KOPT-K1 (cell line): ENCODE measurements around the gene NUTM2D.
"Not testable (repeated sequence)": the region's sequence is repeated elsewhere in the genome, so short reads cannot be mapped to it uniquely, and the experiment has no call there.

Source experiments
- H3K27ac ChIP-seq: fragments of 200-600 bp; sonication (generic); 2 replicates; pipeline ENCODE4 v1.5.1; 2016; ENCODE audit warnings: antibody characterized with exemption, mild to moderate bottlenecking, low read depth, low read length; ENCODE audit not compliant: poor library complexity, severe bottlenecking
- H3K36me3 ChIP-seq: fragments of 200-600 bp; sonication (generic); 2 replicates; pipeline ENCODE4 v1.5.1; 2017; ENCODE audit warnings: antibody characterized with exemption, mild to moderate bottlenecking, low read length, moderate library complexity; ENCODE audit not compliant: insufficient read depth
- H3K9me3 ChIP-seq: fragments of 200-600 bp; sonication (generic); 2 replicates; pipeline ENCODE4 v1.5.1; 2017; ENCODE audit warnings: antibody characterized with exemption, low read length, mild to moderate bottlenecking; ENCODE audit not compliant: insufficient read depth, poor library complexity, severe bottlenecking

NUTM2D gene

GRCh38 chr10:87407516-87408467 is 50.2 kb downstream of the NUTM2D start:
- H3K27ac ChIP-seq, H3K36me3 ChIP-seq, H3K9me3 ChIP-seq: not testable (repeated sequence)

- H3K36me3 ChIP-seq, H3K9me3 ChIP-seq: not testable (repeated sequence)
Observed at GRCh38 chr10:87413921-87414320, 56.4 kb downstream of the NUTM2D start.

More at GRCh38 chr10:87413921-87414320, 56.4 kb downstream of the NUTM2D start:
- H3K27ac ChIP-seq: not testable (repeated sequence)
